Measurements from ENCODE around the gene ELFN2. TPM values are rescaled to one million over a fixed set of nuclear protein-coding genes. Genes with fewer than 3 reads are reported as not detected.

The ELFN2 gene
- total RNA-seq, 4 donors from 2014 or later: 0.30 to 0.76 TPM; not detected in 2

DNA sequence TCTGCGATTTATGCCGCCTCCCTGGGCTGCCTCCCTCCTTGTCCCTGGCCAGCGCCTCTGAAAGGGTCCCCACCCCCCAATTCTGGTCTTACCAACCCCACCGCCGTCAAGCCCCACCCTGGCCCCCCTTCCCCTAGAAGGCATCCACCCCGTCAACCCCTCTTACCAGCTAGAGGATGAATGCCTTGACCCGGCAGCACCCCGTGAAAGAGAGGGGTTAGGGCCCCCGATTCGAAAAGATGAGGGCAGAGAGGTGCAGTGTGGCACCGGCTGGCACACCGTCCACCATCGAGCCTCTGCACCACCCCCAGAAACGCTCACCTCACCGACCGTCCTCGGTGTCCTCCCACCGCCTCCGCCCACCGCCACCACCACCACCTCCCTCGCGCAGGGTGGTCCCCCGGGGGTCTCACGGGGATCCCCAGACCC lies 559 bp downstream of the ELFN2 start:
- Histone ChIP-seq H3K27ac (no peak overlapping the region), H3K4me3 (no peak overlapping the region), H3K4me1 (peaks cover 0 to 12% of the 10 kb centered on the region in 2 donors), H3K27me3 (peaks cover 0 to 20% of the 10 kb centered on the region in 2 donors), H3K36me3 (no peaks in the 10 kb centered on the region), H3K9me3 (no peaks in the 10 kb centered on the region)
- intact Hi-C loops (cut with DNase I; ENCODE audit: low total_unique reads): no loop called here
- no peak for TF ChIP-seq POLR2A (IDR thresholded peaks at IDR 0.05)
- TF ChIP-seq, protein P1, sequence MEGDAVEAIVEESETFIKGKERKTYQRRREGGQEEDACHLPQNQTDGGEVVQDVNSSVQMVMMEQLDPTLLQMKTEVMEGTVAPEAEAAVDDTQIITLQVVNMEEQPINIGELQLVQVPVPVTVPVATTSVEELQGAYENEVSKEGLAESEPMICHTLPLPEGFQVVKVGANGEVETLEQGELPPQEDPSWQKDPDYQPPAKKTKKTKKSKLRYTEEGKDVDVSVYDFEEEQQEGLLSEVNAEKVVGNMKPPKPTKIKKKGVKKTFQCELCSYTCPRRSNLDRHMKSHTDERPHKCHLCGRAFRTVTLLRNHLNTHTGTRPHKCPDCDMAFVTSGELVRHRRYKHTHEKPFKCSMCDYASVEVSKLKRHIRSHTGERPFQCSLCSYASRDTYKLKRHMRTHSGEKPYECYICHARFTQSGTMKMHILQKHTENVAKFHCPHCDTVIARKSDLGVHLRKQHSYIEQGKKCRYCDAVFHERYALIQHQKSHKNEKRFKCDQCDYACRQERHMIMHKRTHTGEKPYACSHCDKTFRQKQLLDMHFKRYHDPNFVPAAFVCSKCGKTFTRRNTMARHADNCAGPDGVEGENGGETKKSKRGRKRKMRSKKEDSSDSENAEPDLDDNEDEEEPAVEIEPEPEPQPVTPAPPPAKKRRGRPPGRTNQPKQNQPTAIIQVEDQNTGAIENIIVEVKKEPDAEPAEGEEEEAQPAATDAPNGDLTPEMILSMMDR (IDR thresholded peaks at IDR 0.05): no peak
- no peak for DNase-seq

DNA sequence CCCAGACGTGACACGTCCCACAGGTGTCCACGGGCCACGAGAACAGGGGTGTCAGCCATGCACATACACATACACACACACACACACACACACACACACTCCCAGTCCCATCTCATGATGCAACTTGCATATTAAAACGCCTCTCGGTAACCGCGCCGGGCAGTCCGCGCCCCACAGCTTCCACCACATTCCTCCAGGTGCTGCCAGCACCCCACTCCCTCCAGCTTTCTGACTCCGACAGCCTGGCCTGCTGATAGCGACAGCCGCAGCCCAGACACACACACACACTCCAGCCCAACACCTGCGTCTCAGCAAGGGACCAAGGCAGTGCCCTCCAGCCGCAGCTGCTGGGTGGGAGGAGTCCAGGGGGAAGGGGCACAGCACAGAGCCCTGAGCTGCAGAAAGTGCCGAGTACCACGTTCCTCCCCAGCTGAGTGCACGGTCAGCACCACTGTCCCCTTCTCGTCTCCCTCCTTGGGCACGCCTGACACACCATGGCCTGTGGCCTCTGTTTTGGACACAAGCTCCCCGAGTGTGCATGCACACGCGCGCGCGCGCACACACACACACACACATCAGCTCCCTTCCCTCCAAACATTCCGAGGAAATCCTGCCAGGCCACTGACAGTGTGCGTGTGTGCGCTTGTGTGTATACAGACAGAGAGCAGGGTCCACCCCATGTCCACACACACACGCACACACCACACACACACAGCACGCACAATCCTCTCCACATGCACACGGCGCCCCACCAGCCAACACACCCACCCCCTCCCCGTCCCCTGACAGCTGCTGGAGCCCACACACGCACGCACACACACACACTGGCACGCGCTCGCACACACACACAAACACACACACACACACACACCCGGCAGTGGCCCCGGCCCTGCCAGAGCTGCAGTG lies 1.2 kb downstream of the ELFN2 start:
- intact Hi-C loops (cut with DNase I; ENCODE audit: low total_unique reads): no loop called here
- no peaks in the 10 kb centered on the region for H3K9me3 ChIP-seq
- DNase-seq: no peak
- peaks cover 0 to 22% of the 10 kb centered on the region in 2 donors for H3K27me3 ChIP-seq
- H3K36me3 ChIP-seq: no peaks in the 10 kb centered on the region
- no peak for TF ChIP-seq POLR2A (IDR thresholded peaks at IDR 0.05)
- TF ChIP-seq, protein P1 (IDR thresholded peaks at IDR 0.05): no peak
- H3K4me1 ChIP-seq: peaks cover 0 to 12% of the 10 kb centered on the region in 2 donors
- H3K4me3 ChIP-seq: no peak overlapping the region
- no peak overlapping the region for H3K27ac ChIP-seq

DNA sequence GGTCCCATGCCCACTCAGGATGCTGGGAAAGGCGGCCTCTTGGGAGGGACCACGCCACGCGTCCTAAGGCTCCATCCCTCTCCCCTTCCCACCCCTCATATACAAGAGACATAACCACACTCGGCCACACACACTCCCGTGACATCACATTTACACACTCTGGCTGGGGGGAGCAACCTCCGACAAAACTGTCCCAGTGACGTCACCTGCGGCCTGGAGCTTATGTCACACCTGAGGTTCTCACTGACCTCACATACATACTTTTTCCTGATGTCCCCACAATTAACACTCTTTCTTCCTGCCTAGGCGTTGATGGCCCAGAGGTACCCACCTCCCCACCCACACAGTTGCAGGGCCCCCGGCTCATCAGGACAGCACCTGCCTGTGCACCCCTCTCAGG lies 1.9 kb downstream of the ELFN2 start:
- intact Hi-C loops (cut with DNase I; ENCODE audit: low total_unique reads): no loop called here
- H3K27ac ChIP-seq: no peak overlapping the region
- peaks cover 0 to 23% of the 10 kb centered on the region in 2 donors for H3K27me3 ChIP-seq
- H3K4me3 ChIP-seq: no peak overlapping the region
- no peak for TF ChIP-seq POLR2A (IDR thresholded peaks at IDR 0.05)
- TF ChIP-seq, protein P1 (IDR thresholded peaks at IDR 0.05): no peak
- H3K36me3 ChIP-seq: no peaks in the 10 kb centered on the region
- H3K9me3 ChIP-seq: no peaks in the 10 kb centered on the region
- H3K4me1 ChIP-seq: peaks cover 0 to 12% of the 10 kb centered on the region in 2 donors
- no peak for DNase-seq

DNA sequence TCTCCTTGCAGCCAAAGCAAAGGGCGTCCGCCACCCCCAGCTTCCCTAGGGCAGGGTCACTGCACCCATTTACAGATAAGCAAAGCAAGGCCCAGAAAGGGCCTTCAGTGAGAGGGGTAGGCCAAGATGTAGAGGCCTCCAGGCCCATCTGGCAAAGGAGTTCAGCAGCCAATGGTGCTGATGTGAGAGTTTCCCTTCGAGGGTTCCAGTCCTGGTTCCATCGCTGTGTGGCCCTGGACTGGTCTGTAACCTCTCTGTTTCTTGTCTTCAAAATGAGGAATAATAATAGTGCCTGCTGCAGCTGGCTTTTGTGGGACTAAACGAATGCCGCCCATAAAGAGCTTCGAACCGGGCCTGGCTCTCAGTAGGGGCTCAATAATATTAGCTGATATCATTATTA lies 4.0 kb downstream of the ELFN2 start:
- no peak for DNase-seq
- no peaks in the 10 kb centered on the region for H3K9me3 ChIP-seq
- H3K4me1 ChIP-seq: peaks cover 0 to 17% of the 10 kb centered on the region in 2 donors
- peaks cover 0 to 13% of the 10 kb centered on the region in 2 donors for H3K27me3 ChIP-seq
- no peaks in the 10 kb centered on the region for H3K36me3 ChIP-seq
- H3K27ac ChIP-seq: no peak overlapping the region
- H3K4me3 ChIP-seq: no peak overlapping the region
- intact Hi-C loops (cut with DNase I; ENCODE audit: low total_unique reads): no loop called here
- TF ChIP-seq, protein P1 (IDR thresholded peaks at IDR 0.05): no peak

DNA sequence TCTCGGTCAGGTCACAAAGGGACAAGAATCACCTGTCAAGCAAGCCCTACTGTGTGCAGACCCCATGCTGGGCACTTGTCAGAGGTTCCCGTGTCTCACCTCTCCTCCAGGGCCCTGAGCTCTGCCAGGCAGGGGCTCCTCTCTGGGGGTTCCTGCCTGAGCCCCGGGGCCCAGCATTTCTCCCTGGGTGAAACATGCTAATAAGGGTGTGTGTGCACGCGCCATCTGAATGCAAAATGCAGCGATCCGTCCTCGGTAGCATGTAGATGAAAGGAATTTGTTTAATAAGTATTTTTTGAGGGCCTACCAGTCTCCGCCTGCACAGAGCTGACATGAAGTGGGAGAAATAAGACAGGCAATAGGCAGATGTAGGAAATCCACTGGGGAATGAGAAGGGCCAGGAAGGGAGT lies 5.8 kb downstream of the ELFN2 start:
- Histone ChIP-seq H3K4me3 (no peak overlapping the region), H3K36me3 (no peaks in the 10 kb centered on the region)
- intact Hi-C loops (cut with DNase I; ENCODE audit: low total_unique reads): no loop called here

More for the DNA sequence above, 5.8 kb downstream of the ELFN2 start:
- H3K4me1 ChIP-seq: peaks cover 0 to 5% of the 10 kb centered on the region in 2 donors
- DNase-seq: no peak
- peaks cover 0 to 6% of the 10 kb centered on the region in 2 donors for H3K27me3 ChIP-seq
- no peak for TF ChIP-seq POLR2A (IDR thresholded peaks at IDR 0.05)
- TF ChIP-seq, protein P1 (IDR thresholded peaks at IDR 0.05): no peak
- no peaks in the 10 kb centered on the region for H3K9me3 ChIP-seq
- H3K27ac ChIP-seq: no peak overlapping the region
